Keratinocyte (primary cell): Measurements from ENCODE around the gene SDK1. TPM values are rescaled to one million over a fixed set of nuclear protein-coding genes. Genes with fewer than 3 reads are reported as not detected.

Experiments used
- DNase-seq: peaks from one replicate; pipeline ENCODE4 v3.0.0-alpha.2; 2011; ENCODE audit warnings: low read depth, missing footprints, low spot score
- FAIRE-seq: peaks from 2 replicates; lab custom pipeline; 2011; peaks lifted over from hg19 to GRCh38; lab: Jason Lieb, UNC
- H2AFZ ChIP-seq: 2 replicates; pipeline ENCODE4 v1.6.0; 2012; ENCODE audit warnings: low read length, control low read depth, inconsistent platforms; ENCODE audit not compliant: control insufficient read depth
- H3K27ac ChIP-seq: 2 replicates; pipeline ENCODE4 v1.5.1; 2011; ENCODE audit warnings: low read length; ENCODE audit not compliant: control insufficient read depth, insufficient read depth
- H3K27me3 ChIP-seq: 3 replicates; pipeline ENCODE4 v1.6.0; 2011; ENCODE audit warnings: low read length; ENCODE audit not compliant: control insufficient read depth, insufficient read depth; ENCODE audit errors: extremely low read depth
- H3K36me3 ChIP-seq, 2 experiments: 2 replicates in 1 of 2; 3 replicates in 1 of 2; pipeline ENCODE4 v1.5.1; 2011; ENCODE audit warnings: low read length in 2 of 2, mild to moderate bottlenecking in 1 of 2; ENCODE audit not compliant: control insufficient read depth in 2 of 2, insufficient read depth in 2 of 2; ENCODE audit errors: extremely low read depth in 1 of 2
- H3K4me1 ChIP-seq: 3 replicates; pipeline ENCODE4 v1.5.1; 2011; ENCODE audit warnings: low read length; ENCODE audit not compliant: control insufficient read depth, insufficient read depth; ENCODE audit errors: extremely low read depth
- H3K4me2 ChIP-seq: 3 replicates; pipeline ENCODE4 v1.6.0; 2011; ENCODE audit warnings: low read depth, low read length; ENCODE audit not compliant: control insufficient read depth, insufficient read depth; ENCODE audit errors: extremely low read depth
- H3K4me3 ChIP-seq, 3 experiments: fragments of 200-600 bp in 1 of 3; sonication (generic) in 1 of 3; 2 replicates in 2 of 3; 3 replicates in 1 of 3; pipeline ENCODE4 v1.5.1; 2011 to 2016; ENCODE audit warnings: low read length in 3 of 3, mild to moderate bottlenecking in 3 of 3, control low read depth in 2 of 3, inconsistent platforms in 1 of 3, low read depth in 1 of 3, mixed read lengths in 1 of 3, mixed run types in 1 of 3, moderate library complexity in 1 of 3; ENCODE audit not compliant: control insufficient read depth in 2 of 3, insufficient read depth in 2 of 3; ENCODE audit errors: extremely low read depth in 1 of 3
- H3K79me2 ChIP-seq: 2 replicates; pipeline ENCODE4 v1.6.0; 2012; ENCODE audit warnings: low read length; ENCODE audit not compliant: control insufficient read depth, insufficient read depth
- H3K9ac ChIP-seq: 3 replicates; pipeline ENCODE4 v1.6.0; 2011; ENCODE audit warnings: low read length; ENCODE audit not compliant: control insufficient read depth, insufficient read depth; ENCODE audit errors: extremely low read depth
- H3K9me1 ChIP-seq: 3 replicates; pipeline ENCODE4 v1.6.0; 2011; ENCODE audit warnings: low read length; ENCODE audit not compliant: control insufficient read depth, insufficient read depth; ENCODE audit errors: extremely low read depth
- H3K9me3 ChIP-seq: 2 replicates; pipeline ENCODE4 v1.5.1; 2012; ENCODE audit warnings: low read depth, low read length; ENCODE audit not compliant: control insufficient read depth
- H4K20me1 ChIP-seq: 3 replicates; pipeline ENCODE4 v1.6.0; 2011; ENCODE audit warnings: low read length; ENCODE audit not compliant: control insufficient read depth, insufficient read depth; ENCODE audit errors: extremely low read depth
- CTCF ChIP-seq, 3 experiments: IDR thresholded peaks in 1 of 3; conservative IDR thresholded peaks in 1 of 3; optimal IDR thresholded peaks in 1 of 3; 2 replicates in 2 of 3; 3 replicates in 1 of 3; pipeline versions ENCODE3 to v1.5.1; 2011; ENCODE audit warnings: low read length in 3 of 3, mild to moderate bottlenecking in 3 of 3, moderate library complexity in 2 of 3, control low read depth in 1 of 3, inconsistent platforms in 1 of 3; ENCODE audit not compliant: insufficient read depth in 2 of 3; ENCODE audit errors: extremely low read depth in 1 of 3
- EZH2 ChIP-seq: IDR thresholded peaks from one replicate; pipeline ENCODE4 v1.6.1; 2012; ENCODE audit warnings: inconsistent platforms, mild to moderate bottlenecking, low read length, moderate library complexity
- dilution Hi-C: fragments of 300-500 bp; cut with MboI; formaldehyde crosslinking; loops from one replicate; pipeline ENCODE4 v1.7.0; 2020; ENCODE audit warnings: low sequenced_read_pairs; ENCODE audit not compliant: extremely low pct_ligation_motif_present
- polyA plus RNA-seq, 5 experiments: library from polyadenylated mRNA; depleted of rRNA in 3 of 5; stranded (reverse) in 3 of 5; stranded (forward) in 1 of 5; unstranded in 1 of 5; fragments of >200 nt; gene quantifications; 1 replicate in 1 of 5; 2 replicates in 3 of 5; 3 replicates in 1 of 5; pipeline versions ENCODE4 v1.2.1 to v1.2.3, GENCODE V29; 2011 to 2012; ENCODE audit warnings: missing spikeins in 2 of 5, low read depth in 1 of 5, low replicate concordance in 1 of 5

Gene SDK1
- polyA plus RNA-seq, 1 donor (not counting 4 experiments of a cell fraction or from before 2014, with no cell fraction given), result 0.66 TPM

- Histone ChIP-seq H3K9me1 (no peaks in the 10 kb centered on the region), H3K9me3 (no peaks in the 10 kb centered on the region), H4K20me1 (no peaks in the 10 kb centered on the region), H3K4me3 (no peak overlapping the region), H3K4me1 (peaks cover 10% of the 10 kb centered on the region), H3K79me2 (no peaks in the 10 kb centered on the region), H3K9ac (no peak overlapping the region), H3K27me3 (no peaks in the 10 kb centered on the region), H3K27ac (no peak overlapping the region), H2AFZ (no peak overlapping the region), H3K36me3 (peaks cover 0 to 4% of the 10 kb centered on the region in 2 experiments), H3K4me2 (no peak overlapping the region)
- dilution Hi-C loops, result no loop called here
- no peak for FAIRE-seq
- no peak for TF ChIP-seq EZH2
- no peak for TF ChIP-seq CTCF (optimal IDR thresholded peaks at IDR 0.05 in 1 of 3, IDR thresholded peaks at IDR 0.05 in 1 of 3, conservative IDR thresholded peaks at IDR 0.05 in 1 of 3; ENCODE audit: extremely low read depth in 1 of 3, insufficient read depth in 2 of 3, low read length in 3 of 3)
- no peak for DNase-seq
Measured at GRCh38 chr7:4167385-4167910, 866.4 kb downstream of the SDK1 start.

GRCh38 chr7:4168041-4168440 is 867.0 kb downstream of the SDK1 start:
- no peaks in the 10 kb centered on the region for H3K9me3 ChIP-seq
- H3K9ac ChIP-seq, result no peak overlapping the region
- FAIRE-seq (no peak), DNase-seq (no peak)
- H4K20me1 ChIP-seq, result no peaks in the 10 kb centered on the region
- no peak overlapping the region for H3K4me2 ChIP-seq
- no peak overlapping the region for H2AFZ ChIP-seq
- peaks cover 10% of the 10 kb centered on the region for H3K4me1 ChIP-seq
- no peak overlapping the region for H3K27ac ChIP-seq
- dilution Hi-C loops, result no loop called here
- H3K36me3 ChIP-seq, result peaks cover 0 to 4% of the 10 kb centered on the region in 2 experiments
- TF ChIP-seq CTCF (optimal IDR thresholded peaks at IDR 0.05 in 1 of 3, IDR thresholded peaks at IDR 0.05 in 1 of 3, conservative IDR thresholded peaks at IDR 0.05 in 1 of 3; ENCODE audit: extremely low read depth in 1 of 3, insufficient read depth in 2 of 3, low read length in 3 of 3) (no peak), EZH2 (no peak)
- no peaks in the 10 kb centered on the region for H3K9me1 ChIP-seq
- H3K27me3 ChIP-seq, result peaks cover 6% of the 10 kb centered on the region
- H3K4me3 ChIP-seq, result no peak overlapping the region
- no peaks in the 10 kb centered on the region for H3K79me2 ChIP-seq
